ENCODE results near the gene PITPNB. TPM values are rescaled to one million over a fixed set of nuclear protein-coding genes. Genes with fewer than 3 reads are reported as not detected.

PITPNB gene
- total RNA-seq, 2 donors from 2014 or later: 59.6 to 68.2 TPM

DNA sequence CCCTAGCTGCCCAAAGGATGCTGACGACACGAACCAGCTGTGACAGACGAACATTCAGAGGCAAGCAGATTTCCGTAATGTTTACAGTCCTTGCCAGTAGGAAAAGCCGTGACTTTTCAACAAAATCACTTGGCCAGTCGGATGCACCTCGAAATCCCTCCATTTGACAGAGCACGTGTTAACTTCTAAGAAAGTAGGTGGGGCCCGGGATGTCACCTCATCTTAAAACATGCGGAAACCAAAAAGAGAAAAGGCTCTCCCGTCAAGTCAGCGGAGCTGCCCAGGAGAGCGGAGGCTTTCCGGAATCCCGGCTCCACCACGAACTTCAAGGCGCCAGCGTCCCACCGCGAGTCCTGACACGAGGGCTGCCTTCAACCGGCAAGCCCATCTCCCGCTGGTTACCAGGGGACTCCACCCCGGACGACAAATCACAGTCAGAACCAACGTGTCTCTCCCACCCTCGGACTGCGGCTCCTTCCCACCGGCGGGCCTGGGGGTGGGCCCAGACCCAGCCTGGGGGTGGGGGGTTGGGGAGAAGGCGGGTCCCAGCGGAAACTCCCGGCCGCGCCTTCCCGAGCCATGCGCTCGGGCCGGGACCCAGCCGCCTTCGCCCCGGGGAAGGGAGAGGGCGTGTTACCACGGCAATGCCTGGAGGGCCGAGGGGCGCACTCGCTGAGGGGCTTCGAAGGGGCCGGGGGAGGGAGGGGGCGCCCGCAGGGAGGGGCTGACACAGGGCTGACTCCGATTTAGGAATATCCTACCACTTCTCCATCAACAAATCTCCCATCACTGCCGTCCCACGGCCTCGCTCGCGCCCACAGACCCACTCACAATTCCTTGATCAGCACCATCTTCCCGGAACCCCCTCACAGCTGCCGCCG is 475 bp downstream of the PITPNB start:
- H3K27ac Mint-ChIP-seq: peak overlapping the region; percentile 98
- no peaks in the 10 kb centered on the region for H3K27me3 ChIP-seq (ENCODE audit: control insufficient read depth, insufficient read depth, low read length, poor library complexity, severe bottlenecking)
- peak overlapping the region; percentile 42 for H3K27ac ChIP-seq (ENCODE audit: low read depth, low read length)
- H3K4me1 ChIP-seq (ENCODE audit: control insufficient read depth, insufficient read depth, low read length): peaks cover 9% of the 10 kb centered on the region
- H3K9me3 Mint-ChIP-seq: no peaks in the 10 kb centered on the region
- no peaks in the 10 kb centered on the region for H3K27me3 Mint-ChIP-seq (ENCODE audit: insufficient read depth)
- TF ChIP-seq, protein P1, sequence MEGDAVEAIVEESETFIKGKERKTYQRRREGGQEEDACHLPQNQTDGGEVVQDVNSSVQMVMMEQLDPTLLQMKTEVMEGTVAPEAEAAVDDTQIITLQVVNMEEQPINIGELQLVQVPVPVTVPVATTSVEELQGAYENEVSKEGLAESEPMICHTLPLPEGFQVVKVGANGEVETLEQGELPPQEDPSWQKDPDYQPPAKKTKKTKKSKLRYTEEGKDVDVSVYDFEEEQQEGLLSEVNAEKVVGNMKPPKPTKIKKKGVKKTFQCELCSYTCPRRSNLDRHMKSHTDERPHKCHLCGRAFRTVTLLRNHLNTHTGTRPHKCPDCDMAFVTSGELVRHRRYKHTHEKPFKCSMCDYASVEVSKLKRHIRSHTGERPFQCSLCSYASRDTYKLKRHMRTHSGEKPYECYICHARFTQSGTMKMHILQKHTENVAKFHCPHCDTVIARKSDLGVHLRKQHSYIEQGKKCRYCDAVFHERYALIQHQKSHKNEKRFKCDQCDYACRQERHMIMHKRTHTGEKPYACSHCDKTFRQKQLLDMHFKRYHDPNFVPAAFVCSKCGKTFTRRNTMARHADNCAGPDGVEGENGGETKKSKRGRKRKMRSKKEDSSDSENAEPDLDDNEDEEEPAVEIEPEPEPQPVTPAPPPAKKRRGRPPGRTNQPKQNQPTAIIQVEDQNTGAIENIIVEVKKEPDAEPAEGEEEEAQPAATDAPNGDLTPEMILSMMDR (conservative IDR thresholded peaks at IDR 0.05): no peak
- H3K4me3 ChIP-seq (ENCODE audit: low read length): peak overlapping the region; percentile 94
- H3K4me3 Mint-ChIP-seq: peak overlapping the region; percentile 95
- peak; percentile 83 for DNase-seq
- WGBS, 2 experiments (ENCODE audit: insufficient coverage in 1 of 2, insufficient read length in 1 of 2): 1 to 3% methylated on average over 26 to 59 of the region's 60 CpGs
- H3K36me3 Mint-ChIP-seq (ENCODE audit: low read depth): peaks cover 19% of the 10 kb centered on the region
- H3K36me3 ChIP-seq (ENCODE audit: control insufficient read depth, insufficient read depth, low read length): peaks cover 26% of the 10 kb centered on the region
- no peaks in the 10 kb centered on the region for H3K9me3 ChIP-seq (ENCODE audit: control insufficient read depth, low read length)
- peak overlapping the region; percentile 70 for H3K9ac ChIP-seq (ENCODE audit: extremely low read depth, low read length, poor library complexity, severe bottlenecking)
- peaks cover 35% of the 10 kb centered on the region for H3K4me1 Mint-ChIP-seq

DNA sequence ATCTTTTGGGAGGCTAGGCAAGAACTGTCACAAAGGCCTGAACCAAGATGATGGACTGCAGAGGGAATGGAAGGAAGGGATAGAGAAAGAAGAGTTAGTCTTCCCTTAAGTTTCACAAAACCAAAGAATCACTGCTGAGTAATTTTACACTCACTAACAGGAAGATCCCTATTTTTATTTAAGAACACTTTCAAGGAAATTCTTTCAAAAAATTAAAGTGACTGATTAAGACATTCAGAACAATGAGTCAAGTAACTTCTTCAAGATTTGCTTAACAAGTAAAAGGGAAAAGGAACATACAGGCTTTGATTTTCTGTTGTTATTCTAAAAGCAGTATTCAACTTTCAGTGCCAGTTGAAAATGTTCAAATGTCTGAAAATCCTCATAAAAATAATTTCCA is 3.1 kb downstream of the PITPNB start:
- H3K9ac ChIP-seq (ENCODE audit: extremely low read depth, low read length, poor library complexity, severe bottlenecking): no peak overlapping the region
- peaks cover 16% of the 10 kb centered on the region for H3K36me3 ChIP-seq (ENCODE audit: control insufficient read depth, insufficient read depth, low read length)
- Mint-ChIP-seq H3K36me3 (ENCODE audit: low read depth) (peaks cover under 1% of the 10 kb centered on the region), H3K4me3 (no peak overlapping the region), H3K27ac (no peak overlapping the region), H3K4me1 (peaks cover 42% of the 10 kb centered on the region), H3K27me3 (ENCODE audit: insufficient read depth) (no peaks in the 10 kb centered on the region), H3K9me3 (no peaks in the 10 kb centered on the region)
- peaks cover 14% of the 10 kb centered on the region for H3K4me1 ChIP-seq (ENCODE audit: control insufficient read depth, insufficient read depth, low read length)
- H3K4me3 ChIP-seq (ENCODE audit: low read length): no peak overlapping the region
- DNase-seq: no peak
- TF ChIP-seq, protein P1 (conservative IDR thresholded peaks at IDR 0.05): no peak
- H3K27ac ChIP-seq (ENCODE audit: low read depth, low read length): no peak overlapping the region
- no peaks in the 10 kb centered on the region for H3K27me3 ChIP-seq (ENCODE audit: control insufficient read depth, insufficient read depth, low read length, poor library complexity, severe bottlenecking)
- H3K9me3 ChIP-seq (ENCODE audit: control insufficient read depth, low read length): no peaks in the 10 kb centered on the region

DNA sequence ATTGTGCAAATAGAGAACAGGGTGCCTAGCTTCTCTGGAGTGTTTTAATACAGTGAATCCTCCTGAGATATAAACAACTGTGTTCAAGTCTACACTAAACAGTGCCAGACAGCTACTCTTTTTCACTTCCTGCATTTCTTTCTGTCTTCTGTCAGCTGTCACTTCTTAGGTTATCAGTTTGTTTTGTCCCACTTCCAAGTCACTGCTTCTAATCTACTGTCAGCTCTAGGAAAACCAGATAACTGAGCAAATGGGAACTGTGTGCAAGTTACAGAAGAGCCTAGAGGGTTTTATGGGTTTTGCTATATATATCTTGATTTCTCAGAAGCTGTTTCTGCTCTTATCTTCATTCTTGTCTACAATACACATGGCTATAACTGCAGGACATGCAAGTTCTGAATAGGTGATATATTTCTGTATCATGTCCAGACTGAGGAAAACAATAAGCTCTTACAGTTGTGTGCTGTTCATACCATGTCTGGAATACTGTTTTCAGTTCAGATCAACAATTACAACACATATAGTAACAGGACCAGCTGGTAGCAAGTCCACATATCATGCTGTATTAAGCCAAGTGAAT is 5.8 kb downstream of the PITPNB start:
- Histone ChIP-seq H3K27ac (ENCODE audit: low read depth, low read length) (no peak overlapping the region), H3K27me3 (ENCODE audit: control insufficient read depth, insufficient read depth, low read length, poor library complexity, severe bottlenecking) (no peaks in the 10 kb centered on the region), H3K9me3 (ENCODE audit: control insufficient read depth, low read length) (no peaks in the 10 kb centered on the region), H3K36me3 (ENCODE audit: control insufficient read depth, insufficient read depth, low read length) (peaks cover 42% of the 10 kb centered on the region), H3K4me3 (ENCODE audit: low read length) (peak overlapping the region; percentile 25), H3K9ac (ENCODE audit: extremely low read depth, low read length, poor library complexity, severe bottlenecking) (no peak overlapping the region), H3K4me1 (ENCODE audit: control insufficient read depth, insufficient read depth, low read length) (peaks cover 11% of the 10 kb centered on the region)
- Mint-ChIP-seq H3K4me1 (peaks cover 33% of the 10 kb centered on the region), H3K27ac (no peak overlapping the region), H3K36me3 (ENCODE audit: low read depth) (peaks cover 24% of the 10 kb centered on the region), H3K9me3 (no peaks in the 10 kb centered on the region), H3K4me3 (no peak overlapping the region), H3K27me3 (ENCODE audit: insufficient read depth) (no peaks in the 10 kb centered on the region)
- no peak for DNase-seq
- TF ChIP-seq, protein P1 (conservative IDR thresholded peaks at IDR 0.05): no peak
